OCI-M1 (cell line): Measurements from ENCODE around the gene PAF1.

Experiments used
- DNase-seq: peaks from one replicate; lab custom pipeline; 2025; lab: John Stamatoyannopoulos, UW

Gene PAF1

DNA sequence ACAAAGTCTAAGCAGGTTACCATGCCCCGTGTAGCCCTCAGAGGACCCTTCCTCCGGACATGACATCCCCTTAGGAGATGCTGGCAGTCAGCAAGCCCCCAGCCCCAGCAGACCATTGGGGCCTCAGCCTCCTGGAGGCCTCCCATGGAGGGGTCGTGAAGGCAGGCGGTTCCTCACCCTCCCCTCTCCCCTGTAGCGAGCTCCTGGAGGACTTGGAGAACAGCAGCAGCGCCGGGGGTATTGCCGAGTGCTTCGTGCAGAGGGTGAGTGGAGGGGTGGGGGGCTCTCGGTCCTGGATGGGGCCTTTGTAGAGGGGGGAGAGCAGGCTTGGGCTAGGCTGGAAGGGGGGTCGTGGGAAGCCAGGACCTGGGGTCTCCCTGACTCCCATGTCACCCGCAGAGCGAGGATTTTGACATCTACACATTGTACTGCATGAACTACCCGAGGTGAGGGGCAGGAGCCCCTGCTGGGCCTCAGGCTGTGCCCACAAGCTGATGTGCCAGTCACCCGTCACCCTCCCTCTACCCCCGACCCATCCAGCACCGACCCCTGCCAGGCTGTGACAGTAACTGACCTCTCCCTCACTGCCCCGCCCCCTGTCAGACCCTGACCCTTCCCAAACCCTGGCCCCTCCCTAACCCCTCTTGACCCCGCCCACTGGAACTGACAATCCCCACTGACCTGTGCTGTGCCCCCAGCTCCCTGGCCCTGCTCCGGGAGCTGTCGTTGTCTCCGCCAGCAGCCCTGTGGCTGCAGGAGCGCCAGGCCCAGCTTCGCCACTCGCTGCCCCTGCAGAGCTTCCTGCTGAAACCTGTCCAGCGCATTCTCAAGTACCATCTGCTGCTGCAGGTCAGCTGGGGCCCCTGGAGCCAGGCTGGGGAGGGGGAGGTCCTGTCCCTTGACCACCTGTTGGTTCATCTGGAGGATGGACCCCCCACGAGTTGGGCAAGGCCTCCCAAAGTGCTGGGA is 25.5 kb upstream of the PAF1 start:
- no peak for DNase-seq

- no peak for DNase-seq
These were observed 24.5 kb upstream of the PAF1 start for GRCh38 chr19:39415111-39416046.

GRCh38 chr19:39413911-39414608 is 23.2 kb upstream of the PAF1 start:
- peak; percentile 15 for DNase-seq

DNA sequence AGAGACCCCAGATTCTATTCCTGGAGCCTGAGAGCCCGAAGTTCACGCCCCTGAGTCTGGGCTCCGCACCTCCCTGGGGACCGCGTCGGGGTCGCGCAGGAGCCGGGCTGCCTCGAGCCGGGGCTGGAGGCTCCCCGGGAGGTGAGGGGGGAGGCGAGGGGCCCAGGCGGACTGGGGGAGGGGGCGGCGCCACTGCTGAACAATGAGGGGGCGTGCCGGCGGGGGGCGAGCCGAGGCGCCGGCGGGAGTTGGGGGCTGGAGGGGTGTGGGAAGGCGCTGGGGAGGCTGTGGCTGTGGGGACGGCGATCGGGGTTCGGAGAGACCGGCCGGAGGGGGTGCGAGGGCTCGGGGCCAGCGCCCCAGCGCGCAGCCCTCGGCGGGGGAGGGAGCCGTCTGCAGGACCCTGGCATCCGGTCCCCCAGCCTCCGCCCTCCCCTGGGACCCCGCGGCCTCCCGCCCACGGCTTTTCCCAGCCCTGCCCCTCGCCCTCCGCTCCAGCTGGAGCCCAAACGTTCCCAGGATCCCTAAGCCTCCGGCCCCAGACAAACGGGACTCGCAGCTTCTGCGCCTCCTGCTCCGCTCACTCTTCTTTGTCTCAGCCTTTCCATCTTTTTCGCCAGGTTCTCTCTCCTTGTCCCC is 22.5 kb upstream of the PAF1 start:
- no peak for DNase-seq

- DNase-seq: no peak
These were observed 22.0 kb upstream of the PAF1 start for GRCh38 chr19:39412867-39413271.

DNA sequence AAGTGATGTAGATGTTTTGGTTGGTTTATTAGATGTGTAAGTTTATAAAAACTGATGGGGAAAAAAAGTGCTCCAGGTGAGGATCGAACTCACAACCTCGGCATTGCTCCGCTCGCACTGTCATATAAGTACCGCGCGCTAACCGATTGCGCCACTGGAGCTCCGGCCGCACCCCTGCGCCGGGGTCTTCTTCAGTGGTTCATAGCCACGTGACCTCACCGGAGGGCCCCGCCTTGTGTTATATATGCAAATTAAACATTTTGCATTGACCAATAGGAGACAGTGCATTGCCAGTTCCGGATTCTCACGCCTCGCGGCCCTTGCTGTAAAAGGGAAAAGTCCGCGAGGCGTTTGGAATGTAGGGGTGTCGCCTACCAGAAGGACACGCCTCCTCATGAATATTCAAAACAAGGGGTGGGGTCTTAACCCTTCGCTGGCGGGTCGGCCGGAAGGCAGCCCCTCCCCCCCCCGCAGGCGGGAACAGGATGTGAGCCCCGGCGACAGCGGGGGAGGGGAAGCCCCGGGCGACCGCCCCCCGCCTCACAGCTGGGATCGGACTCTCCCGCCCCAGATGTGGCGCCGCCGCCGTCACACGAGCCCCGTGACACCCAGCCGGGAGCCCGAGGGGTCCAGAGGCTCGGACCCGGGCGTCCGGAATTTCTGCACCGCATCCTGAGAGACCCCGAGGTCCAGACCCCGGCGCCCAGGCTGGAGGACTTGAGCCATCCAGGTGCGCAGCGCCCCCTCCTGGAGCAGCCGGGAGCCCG is 21.4 kb upstream of the PAF1 start, which contains the start of gene PLEKHG2:
Gene PLEKHG2, plus strand, starts transcription at position 570 of the 767 bp plus-strand sequence. CDS start 1,418 bp downstream, outside the sequence.
- DNase-seq: peak; percentile 100

DNA sequence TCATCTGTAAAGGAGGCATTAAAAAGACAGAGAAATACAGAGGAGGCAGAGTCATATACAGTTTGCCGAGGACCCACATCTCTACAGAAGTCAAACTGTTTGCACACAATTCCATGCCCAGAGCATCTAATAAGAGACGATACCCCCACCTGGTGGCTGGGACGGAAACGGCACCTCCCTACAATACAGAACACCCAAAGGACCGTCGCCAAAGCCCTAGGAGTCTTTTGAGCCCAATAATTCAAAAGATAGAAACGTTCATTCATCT is 20.9 kb upstream of the PAF1 start:
- peak; percentile 99 for DNase-seq

DNA sequence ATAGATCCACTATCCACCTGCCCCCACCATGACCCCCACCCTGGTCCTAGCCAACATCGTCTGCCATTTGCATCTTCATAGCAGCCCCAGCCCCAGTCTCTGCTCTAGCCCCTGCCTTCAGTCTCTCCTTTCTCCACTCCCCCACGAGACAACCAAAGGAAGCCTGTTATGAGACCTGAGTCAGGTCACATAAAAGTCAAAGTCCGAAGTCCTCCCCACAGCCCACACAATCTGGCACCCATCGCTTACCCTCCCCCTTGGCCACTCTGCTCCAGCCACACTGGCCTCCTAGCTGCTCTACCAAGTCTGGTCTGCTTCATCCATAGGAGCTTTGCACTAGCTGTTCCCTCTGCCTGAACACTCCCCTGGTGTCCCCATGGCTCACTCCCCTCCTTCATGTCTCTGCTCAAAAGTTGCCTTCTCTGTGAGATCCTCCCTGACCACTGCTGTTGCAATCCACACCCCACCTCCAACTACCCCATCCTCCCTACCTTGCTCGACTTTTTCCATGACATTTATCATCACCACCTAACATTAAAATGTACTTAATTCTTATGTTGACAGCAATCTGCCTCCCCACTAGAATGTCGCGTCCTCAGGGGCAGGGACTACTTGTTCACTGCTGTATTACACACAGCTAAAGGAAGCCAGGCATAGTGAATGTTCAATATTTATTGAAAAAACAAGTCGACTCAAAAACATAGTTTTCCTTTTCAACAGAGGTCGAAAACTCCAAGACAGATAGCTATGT is 20.4 kb upstream of the PAF1 start:
- peak; percentile 80 for DNase-seq

- DNase-seq: no peak
These were observed 19.9 kb upstream of the PAF1 start for GRCh38 chr19:39410831-39411080.

DNA sequence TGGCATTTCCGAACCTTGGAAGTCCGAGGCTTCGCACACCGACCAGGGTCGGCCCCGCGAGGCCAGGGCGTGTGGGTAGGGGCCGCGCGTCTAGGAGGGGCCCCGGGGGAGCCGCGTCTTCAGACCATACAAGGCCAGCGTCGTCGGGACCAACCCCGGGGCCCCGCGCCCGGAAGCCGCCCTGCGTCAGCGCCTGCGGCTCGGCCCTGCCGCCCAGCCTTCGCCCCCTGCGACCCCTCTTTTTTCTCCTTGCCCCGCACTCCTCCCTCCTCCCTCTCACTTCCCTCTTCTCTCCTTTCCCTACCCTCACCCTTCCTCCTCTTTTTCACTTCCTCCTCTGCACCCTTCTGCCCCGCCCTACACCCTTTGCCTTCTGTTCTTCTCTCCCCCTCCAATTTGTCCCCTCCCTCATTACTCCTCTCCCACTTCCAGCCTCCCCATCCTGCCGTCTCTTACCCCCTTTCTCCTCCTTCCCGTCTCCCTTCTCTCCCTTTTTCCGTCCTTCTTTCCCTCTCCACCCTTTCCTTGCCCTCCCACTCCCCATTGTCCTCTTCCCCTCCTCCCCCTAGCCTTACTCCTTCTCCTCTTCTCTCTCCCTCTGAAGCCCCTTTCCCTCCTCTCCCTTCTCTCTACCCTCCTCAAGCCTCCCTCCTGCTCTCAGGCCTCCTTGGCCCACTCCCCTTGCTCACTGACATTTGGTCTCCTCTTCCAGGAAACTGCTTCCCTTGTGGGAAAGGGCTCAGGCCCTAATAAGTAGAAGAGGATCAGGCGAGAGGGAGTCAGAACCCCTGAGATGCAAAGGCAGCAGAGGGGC is 19.3 kb upstream of the PAF1 start:
- DNase-seq: peak; percentile 83

DNA sequence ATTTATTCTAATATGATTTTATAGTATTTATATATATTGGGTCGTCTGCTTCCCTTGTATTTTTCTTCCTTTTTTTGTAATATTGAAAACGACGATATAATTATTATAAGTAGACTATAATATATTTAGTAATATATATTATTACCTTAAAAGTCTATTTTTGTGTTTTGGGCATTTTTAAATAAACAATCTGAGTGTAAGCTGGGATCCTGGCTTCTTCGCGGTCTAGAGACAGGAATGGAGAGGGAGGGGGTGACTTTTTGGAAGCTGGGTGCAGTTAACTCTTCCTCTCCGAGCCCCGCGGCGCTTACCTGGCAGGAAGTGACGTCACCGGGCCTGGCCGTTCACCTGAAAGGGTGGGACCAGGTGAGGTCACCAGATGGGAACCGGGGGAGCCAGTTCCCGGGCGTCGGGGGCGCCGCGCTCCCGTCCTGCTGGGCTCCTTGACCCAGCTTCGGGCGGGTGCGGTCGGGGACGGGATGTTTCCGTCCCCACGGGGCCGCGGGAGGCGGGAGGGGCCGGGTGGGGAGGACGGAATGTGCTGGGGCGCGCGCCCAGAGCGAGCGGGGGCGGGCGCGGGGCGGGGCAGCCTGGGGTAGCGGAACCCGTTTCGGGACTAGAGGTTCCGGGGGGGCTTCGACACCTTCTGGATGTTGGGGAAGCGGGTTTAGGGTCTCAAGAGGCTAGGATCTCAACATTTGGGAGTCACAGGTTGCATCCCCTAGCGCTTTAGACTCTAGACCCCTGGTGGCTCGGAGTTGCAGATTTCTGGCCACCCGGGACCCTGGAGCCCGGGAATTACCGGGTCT is 18.5 kb upstream of the PAF1 start:
- DNase-seq: peak; percentile 76

GRCh38 chr19:39408392-39409207 is 17.7 kb upstream of the PAF1 start:
- peak; percentile 46 for DNase-seq

- no peak for DNase-seq
These were observed 16.9 kb upstream of the PAF1 start for GRCh38 chr19:39407660-39408391.

- no peak for DNase-seq
These were observed 16.4 kb upstream of the PAF1 start for GRCh38 chr19:39407410-39407659.

GRCh38 chr19:39406656-39407409 is 15.9 kb upstream of the PAF1 start, which contains the start of gene ZFP36:
Gene ZFP36 (plus strand): TSS chr19:39406847. CDS start chr19:39406905, 58 bp downstream.
- DNase-seq: peak; percentile 89

DNA sequence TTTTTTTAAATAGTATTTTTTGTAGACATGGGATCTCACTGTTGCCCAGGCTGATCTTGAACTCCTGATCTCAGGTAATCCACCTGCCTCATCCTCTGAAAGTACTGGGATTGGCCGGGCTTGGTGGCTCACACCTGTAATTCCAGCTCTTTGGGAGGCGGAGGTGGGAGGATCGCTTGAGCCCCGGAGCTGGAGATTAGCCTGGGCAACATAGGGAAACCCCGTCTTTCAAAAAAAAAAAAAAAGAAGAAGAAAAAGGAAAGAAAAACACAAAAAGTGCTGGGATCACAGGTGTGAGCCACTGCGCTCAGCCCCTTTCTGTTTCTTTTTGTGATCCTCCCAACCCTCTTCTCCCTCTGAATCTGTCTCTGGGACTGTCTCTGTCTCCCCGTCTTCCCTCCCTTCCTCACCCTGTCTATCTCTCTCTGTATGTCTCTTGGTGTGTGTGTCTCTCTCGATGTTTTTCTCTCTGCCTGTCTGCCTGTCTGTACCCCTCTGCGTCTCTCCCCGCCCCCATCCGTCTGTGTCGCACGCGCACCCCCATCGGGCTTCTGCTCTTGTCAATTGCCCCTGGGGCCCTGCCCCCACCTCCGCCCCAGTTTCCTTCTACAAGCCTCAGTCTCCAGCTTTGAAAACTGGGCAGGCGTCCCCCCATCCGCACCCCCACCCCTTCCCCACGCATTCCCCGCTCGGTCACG is 15.2 kb upstream of the PAF1 start:
- DNase-seq: peak; percentile 88
